Stimulated activated CD8-positive, alpha-beta memory T cell treated with anti-CD3 and anti-CD28 coated beads, Interleukin-7, amount 100 ng/mL, for 48 hours (primary cell): ENCODE measurements around the gene TMCC2.
A peak's percentile ranks its signal among the peaks of the same experiment; 100 is the strongest.
"Not testable (repeated sequence)": the region's sequence is repeated elsewhere in the genome, so short reads cannot be mapped to it uniquely, and the experiment has no call there.

Experiments
- DNase-seq, 2 donors: peaks; one replicate each; pipeline ENCODE4 v3.0.0-alpha.2; 2020; ENCODE audit warnings: low read depth in 1 of 2; ENCODE audit errors: extremely low read depth in 1 of 2

Gene TMCC2

GRCh38 chr1:205211839-205212536 is 15.8 kb upstream of the TMCC2 start:
- no peak for DNase-seq

GRCh38 chr1:205214756-205215155 is 13.0 kb upstream of the TMCC2 start:
- no peak for DNase-seq

GRCh38 chr1:205216588-205216987 is 11.2 kb upstream of the TMCC2 start:
- DNase-seq = no peak

GRCh38 chr1:205217418-205217817 is 10.3 kb upstream of the TMCC2 start:
- DNase-seq = no peak

GRCh38 chr1:205220421-205220820 is 7.3 kb upstream of the TMCC2 start:
- DNase-seq = no peak

GRCh38 chr1:205224736-205225135 is 3.0 kb upstream of the TMCC2 start:
- DNase-seq = no peak

GRCh38 chr1:205225901-205226765 is 1.6 kb upstream of the TMCC2 start:
- DNase-seq = no peak

GRCh38 chr1:205226868-205227583 is 720 bp upstream of the TMCC2 start:
- no peak for DNase-seq

- no peak for DNase-seq
Measured at GRCh38 chr1:205228093-205228521, 361 bp downstream of the TMCC2 start.

- DNase-seq = peak; percentile 28 to 60
Measured at GRCh38 chr1:205229399-205229871, 1.7 kb downstream of the TMCC2 start.

- no peak for DNase-seq
Measured at GRCh38 chr1:205229916-205230700, 2.4 kb downstream of the TMCC2 start.

- DNase-seq = no peak
Measured at GRCh38 chr1:205230982-205231381, 3.2 kb downstream of the TMCC2 start.

- DNase-seq = no peak
Measured at GRCh38 chr1:205232127-205232820, 4.5 kb downstream of the TMCC2 start.

GRCh38 chr1:205232945-205233397 is 5.2 kb downstream of the TMCC2 start:
- no peak for DNase-seq

GRCh38 chr1:205233986-205234385 is 6.2 kb downstream of the TMCC2 start:
- not testable (repeated sequence) for DNase-seq

GRCh38 chr1:205235951-205236350 is 8.2 kb downstream of the TMCC2 start:
- no peak for DNase-seq

GRCh38 chr1:205236526-205236925 is 8.8 kb downstream of the TMCC2 start:
- DNase-seq = no peak

GRCh38 chr1:205236951-205237475 is 9.3 kb downstream of the TMCC2 start:
- DNase-seq = no peak
